ENCODE measurements around the gene COPRS.
A peak's percentile ranks its signal among the peaks of the same experiment; 100 is the strongest.

The COPRS gene

DNA sequence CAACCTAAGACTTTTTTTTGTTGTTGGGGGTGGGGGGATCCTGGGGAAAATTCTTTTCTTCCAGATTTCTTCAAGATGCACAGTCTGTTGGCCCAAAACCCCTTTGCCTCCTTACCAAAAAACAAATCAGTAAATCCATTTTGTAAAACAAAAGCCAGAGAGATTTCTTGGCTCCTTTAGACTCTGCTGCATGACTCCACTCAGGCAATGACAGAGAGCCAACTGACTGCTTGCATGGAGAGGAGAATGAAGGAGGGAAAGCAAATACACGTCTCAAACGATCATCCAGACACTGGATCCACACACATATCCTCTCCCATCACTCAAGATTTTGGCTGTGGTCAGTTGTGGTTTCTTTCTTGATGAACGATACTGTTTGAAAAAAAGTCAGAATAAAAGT lies 13.8 kb downstream of the COPRS start:
- H3K27ac ChIP-seq (replicated peaks; ENCODE audit: low read length): no peak overlapping the region
- no peak overlapping the region for H3K4me3 ChIP-seq (ENCODE audit: low read length in 2 of 2)
- H3K18ac ChIP-seq (ENCODE audit: low read length): no peak overlapping the region
- H3K23ac ChIP-seq (ENCODE audit: low read depth, low read length, poor library complexity): no peak overlapping the region
- H3K9ac ChIP-seq (ENCODE audit: low read depth, low read length, poor library complexity): no peak overlapping the region
- no peak overlapping the region for H2BK120ac ChIP-seq (ENCODE audit: low read depth, low read length)
- no peak overlapping the region for H2BK15ac ChIP-seq (ENCODE audit: low read length)
- no peaks in the 10 kb centered on the region for H3K36me3 ChIP-seq (replicated peaks in 1 of 2; ENCODE audit: control insufficient read depth in 2 of 2, insufficient read depth in 2 of 2, low read length in 2 of 2)
- H3K14ac ChIP-seq (ENCODE audit: low read length): no peak overlapping the region
- H3K4me2 ChIP-seq (ENCODE audit: insufficient read depth, low read length, poor library complexity, severe bottlenecking): no peak overlapping the region
- peaks cover 0 to 19% (median 11%) of the 10 kb centered on the region in 3 experiments for H3K27me3 ChIP-seq (ENCODE audit: control insufficient read depth in 3 of 3, insufficient read depth in 3 of 3, low read depth in 1 of 3, low read length in 3 of 3)
- no CpG with 5 or more reads among the region's 3 CpGs for WGBS, 2 donors (ENCODE audit: extremely low coverage in 2 of 2, insufficient read length in 2 of 2, insufficient replicate concordance in 1 of 2)
- H2BK12ac ChIP-seq (ENCODE audit: low read length): no peak overlapping the region
- H2AK5ac ChIP-seq (ENCODE audit: low read depth, low read length): no peak overlapping the region
- H4K8ac ChIP-seq (ENCODE audit: low read depth, low read length): no peak overlapping the region
- H2AFZ ChIP-seq (ENCODE audit: low read length): no peak overlapping the region
- no peak overlapping the region for H4K91ac ChIP-seq (ENCODE audit: low read depth, low read length, poor library complexity)
- H3K4me1 ChIP-seq (ENCODE audit: control insufficient read depth in 2 of 2, insufficient read depth in 1 of 2, low read depth in 1 of 2, low read length in 2 of 2): peaks cover 0 to 2% of the 10 kb centered on the region in 2 donors
- no peak for DNase-seq (ENCODE audit: low spot score)
- H3K9me3 ChIP-seq (replicated peaks in 1 of 2; ENCODE audit: control insufficient read depth in 2 of 2, insufficient read depth in 1 of 2, low read depth in 1 of 2, low read length in 2 of 2): no peaks in the 10 kb centered on the region
- H3K79me1 ChIP-seq (ENCODE audit: low read depth, low read length): peaks cover 2% of the 10 kb centered on the region
- H2BK5ac ChIP-seq (ENCODE audit: low read length): no peak overlapping the region
- H3K4ac ChIP-seq (ENCODE audit: low read length): no peak overlapping the region

DNA sequence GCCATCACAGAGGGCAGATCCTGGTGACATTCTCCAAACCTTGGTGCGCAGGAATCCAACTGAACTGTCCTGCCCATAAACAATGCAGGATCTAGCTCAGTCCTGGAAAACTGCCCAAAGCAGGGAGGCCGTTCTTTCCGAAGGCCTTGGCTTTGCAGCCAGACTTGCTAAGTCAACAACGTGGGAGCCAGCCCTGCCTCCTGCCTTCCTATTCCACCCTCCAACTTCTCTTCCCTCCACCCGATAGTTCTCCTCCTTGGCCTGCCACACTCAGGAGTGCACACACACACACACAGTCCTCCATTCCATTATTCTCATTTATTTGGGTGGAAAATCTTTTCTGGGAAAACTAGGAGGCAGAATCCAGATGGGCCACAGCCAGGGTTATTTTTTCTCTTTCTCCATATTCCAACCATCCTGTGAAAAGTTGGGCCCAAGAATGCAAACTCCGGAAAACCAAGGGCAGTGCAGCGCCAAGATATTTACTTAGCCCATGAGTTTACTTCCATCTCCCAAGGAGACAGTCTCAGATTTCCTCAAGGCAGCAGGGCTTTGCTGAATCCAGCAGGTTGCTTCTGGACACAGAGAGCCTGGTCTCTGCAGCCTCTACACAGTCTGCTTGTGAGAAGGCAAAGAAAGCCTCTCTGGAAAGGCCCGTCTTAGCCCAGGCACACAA lies 15.8 kb downstream of the COPRS start:
- Histone ChIP-seq H3K79me1 (ENCODE audit: low read depth, low read length) (peaks cover 2% of the 10 kb centered on the region), H3K4me3 (ENCODE audit: low read length in 2 of 2) (no peak overlapping the region), H4K8ac (ENCODE audit: low read depth, low read length) (no peak overlapping the region), H2BK120ac (ENCODE audit: low read depth, low read length) (no peak overlapping the region), H3K4me1 (ENCODE audit: control insufficient read depth in 2 of 2, insufficient read depth in 1 of 2, low read depth in 1 of 2, low read length in 2 of 2) (peaks cover 0 to 2% of the 10 kb centered on the region in 2 donors), H2AK5ac (ENCODE audit: low read depth, low read length) (no peak overlapping the region), H3K9ac (ENCODE audit: low read depth, low read length, poor library complexity) (peak overlapping the region; percentile 18), H3K18ac (ENCODE audit: low read length) (no peak overlapping the region), H3K36me3 (replicated peaks in 1 of 2; ENCODE audit: control insufficient read depth in 2 of 2, insufficient read depth in 2 of 2, low read length in 2 of 2) (no peaks in the 10 kb centered on the region), H3K4me2 (ENCODE audit: insufficient read depth, low read length, poor library complexity, severe bottlenecking) (no peak overlapping the region), H3K23ac (ENCODE audit: low read depth, low read length, poor library complexity) (no peak overlapping the region), H2BK15ac (ENCODE audit: low read length) (no peak overlapping the region), H3K9me3 (replicated peaks in 1 of 2; ENCODE audit: control insufficient read depth in 2 of 2, insufficient read depth in 1 of 2, low read depth in 1 of 2, low read length in 2 of 2) (no peaks in the 10 kb centered on the region), H2BK12ac (ENCODE audit: low read length) (no peak overlapping the region), H3K14ac (ENCODE audit: low read length) (no peak overlapping the region), H3K27me3 (ENCODE audit: control insufficient read depth in 3 of 3, insufficient read depth in 3 of 3, low read depth in 1 of 3, low read length in 3 of 3) (peaks cover 0 to 21% (median 11%) of the 10 kb centered on the region in 3 experiments), H2BK5ac (ENCODE audit: low read length) (no peak overlapping the region), H2AFZ (ENCODE audit: low read length) (peak overlapping the region; percentile 11), H3K27ac (replicated peaks; ENCODE audit: low read length) (no peak overlapping the region), H4K91ac (ENCODE audit: low read depth, low read length, poor library complexity) (no peak overlapping the region), H3K4ac (ENCODE audit: low read length) (no peak overlapping the region)
- no CpG with 5 or more reads among the region's 8 CpGs for WGBS, 2 donors (ENCODE audit: extremely low coverage in 2 of 2, insufficient read length in 2 of 2, insufficient replicate concordance in 1 of 2)
- DNase-seq (ENCODE audit: low spot score): no peak

DNA sequence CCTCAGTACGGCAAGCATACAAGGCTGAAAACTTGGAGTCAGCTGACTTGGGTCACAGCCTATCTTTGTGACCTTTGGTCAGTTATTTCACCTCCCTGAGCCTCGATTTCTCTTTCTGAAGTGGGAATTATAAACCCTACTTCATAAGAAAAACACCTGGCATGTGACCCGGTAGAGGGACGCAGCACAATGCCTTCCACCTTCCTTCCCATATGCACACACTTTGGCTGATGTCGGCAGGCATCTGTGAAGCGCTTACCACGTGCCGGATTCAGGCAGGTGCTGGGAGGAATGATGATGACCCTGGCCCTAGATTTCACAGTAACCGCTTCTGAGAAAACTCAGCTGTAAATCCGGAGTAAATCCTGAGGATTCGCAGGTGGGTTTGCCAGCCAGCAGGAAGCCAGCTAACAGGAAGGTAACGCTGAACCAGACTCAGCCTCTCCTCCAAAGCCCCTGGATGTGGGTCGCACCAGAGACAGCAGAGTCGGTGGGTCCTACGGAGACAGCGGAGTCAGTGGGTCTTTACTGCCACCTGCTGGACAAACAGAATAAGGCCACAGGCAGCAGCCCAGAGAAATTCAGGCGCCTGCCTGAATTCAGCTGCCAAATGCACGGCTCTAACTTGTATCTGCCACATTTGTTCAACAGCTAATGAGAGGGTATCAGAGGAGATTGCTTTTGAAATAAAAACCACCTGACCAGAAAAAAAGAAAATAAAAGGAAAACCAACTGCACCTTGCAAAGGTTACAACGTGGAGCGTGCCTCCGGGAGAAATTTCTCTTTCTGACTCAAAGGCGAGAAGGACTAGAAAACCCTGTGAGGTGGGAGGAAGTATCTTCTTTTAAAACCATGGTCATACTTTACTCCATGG lies 16.6 kb downstream of the COPRS start:
- H3K18ac ChIP-seq (ENCODE audit: low read length): peak overlapping the region; percentile 32
- H2BK15ac ChIP-seq (ENCODE audit: low read length): no peak overlapping the region
- H3K9ac ChIP-seq (ENCODE audit: low read depth, low read length, poor library complexity): peak overlapping the region; percentile 39
- no peak overlapping the region for H3K27ac ChIP-seq (replicated peaks; ENCODE audit: low read length)
- no peak overlapping the region for H2AK5ac ChIP-seq (ENCODE audit: low read depth, low read length)
- no peak overlapping the region for H2BK12ac ChIP-seq (ENCODE audit: low read length)
- no peak overlapping the region for H3K4me2 ChIP-seq (ENCODE audit: insufficient read depth, low read length, poor library complexity, severe bottlenecking)
- peak; percentile 83 for DNase-seq (ENCODE audit: low spot score)
- H2AFZ ChIP-seq (ENCODE audit: low read length): peak overlapping the region; percentile 47
- no peak overlapping the region for H3K14ac ChIP-seq (ENCODE audit: low read length)
- peaks cover 0 to 21% (median 11%) of the 10 kb centered on the region in 3 experiments for H3K27me3 ChIP-seq (ENCODE audit: control insufficient read depth in 3 of 3, insufficient read depth in 3 of 3, low read depth in 1 of 3, low read length in 3 of 3)
- no CpG with 5 or more reads among the region's 22 CpGs for WGBS, 2 donors (ENCODE audit: extremely low coverage in 2 of 2, insufficient read length in 2 of 2, insufficient replicate concordance in 1 of 2)
- no peaks in the 10 kb centered on the region for H3K9me3 ChIP-seq (replicated peaks in 1 of 2; ENCODE audit: control insufficient read depth in 2 of 2, insufficient read depth in 1 of 2, low read depth in 1 of 2, low read length in 2 of 2)
- no peak overlapping the region for H3K23ac ChIP-seq (ENCODE audit: low read depth, low read length, poor library complexity)
- H4K91ac ChIP-seq (ENCODE audit: low read depth, low read length, poor library complexity): no peak overlapping the region
- no peak overlapping the region for H2BK5ac ChIP-seq (ENCODE audit: low read length)
- H4K8ac ChIP-seq (ENCODE audit: low read depth, low read length): no peak overlapping the region
- H3K36me3 ChIP-seq (replicated peaks in 1 of 2; ENCODE audit: control insufficient read depth in 2 of 2, insufficient read depth in 2 of 2, low read length in 2 of 2): no peaks in the 10 kb centered on the region
- no peak overlapping the region for H2BK120ac ChIP-seq (ENCODE audit: low read depth, low read length)
- no peak overlapping the region for H3K4ac ChIP-seq (ENCODE audit: low read length)
- H3K4me3 ChIP-seq (ENCODE audit: low read length in 2 of 2): no peak overlapping the region
- peaks cover 2% of the 10 kb centered on the region for H3K79me1 ChIP-seq (ENCODE audit: low read depth, low read length)
- peaks cover 0 to 2% of the 10 kb centered on the region in 2 donors for H3K4me1 ChIP-seq (ENCODE audit: control insufficient read depth in 2 of 2, insufficient read depth in 1 of 2, low read depth in 1 of 2, low read length in 2 of 2)

DNA sequence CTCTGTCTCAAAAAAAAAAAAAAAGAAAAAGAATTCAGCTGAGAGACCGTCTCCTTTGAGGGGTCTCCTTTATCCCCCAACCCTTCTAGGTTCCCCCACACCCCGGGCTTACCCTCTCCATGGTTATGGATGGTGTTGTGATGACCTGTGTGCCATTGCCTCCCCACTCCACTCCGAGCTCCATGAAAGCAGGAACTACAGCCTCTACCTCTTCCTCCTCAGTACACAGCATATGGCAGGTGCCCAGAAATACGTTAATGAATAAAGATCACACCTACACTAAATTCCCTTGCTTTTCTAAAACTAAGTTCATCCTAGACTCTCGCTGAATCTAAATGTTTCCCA lies 17.2 kb downstream of the COPRS start:
- no CpG with 5 or more reads among the region's 5 CpGs for WGBS, 2 donors (ENCODE audit: extremely low coverage in 2 of 2, insufficient read length in 2 of 2, insufficient replicate concordance in 1 of 2)
- Histone ChIP-seq H2BK120ac (ENCODE audit: low read depth, low read length) (no peak overlapping the region), H3K18ac (ENCODE audit: low read length) (no peak overlapping the region), H2BK15ac (ENCODE audit: low read length) (no peak overlapping the region), H3K14ac (ENCODE audit: low read length) (no peak overlapping the region), H3K9me3 (replicated peaks in 1 of 2; ENCODE audit: control insufficient read depth in 2 of 2, insufficient read depth in 1 of 2, low read depth in 1 of 2, low read length in 2 of 2) (no peaks in the 10 kb centered on the region), H3K4ac (ENCODE audit: low read length) (no peak overlapping the region), H3K23ac (ENCODE audit: low read depth, low read length, poor library complexity) (no peak overlapping the region), H3K9ac (ENCODE audit: low read depth, low read length, poor library complexity) (no peak overlapping the region), H3K27me3 (ENCODE audit: control insufficient read depth in 3 of 3, insufficient read depth in 3 of 3, low read depth in 1 of 3, low read length in 3 of 3) (peaks cover 0 to 21% (median 11%) of the 10 kb centered on the region in 3 experiments), H3K4me3 (ENCODE audit: low read length in 2 of 2) (no peak overlapping the region), H4K91ac (ENCODE audit: low read depth, low read length, poor library complexity) (no peak overlapping the region), H3K4me2 (ENCODE audit: insufficient read depth, low read length, poor library complexity, severe bottlenecking) (no peak overlapping the region), H2AFZ (ENCODE audit: low read length) (no peak overlapping the region), H3K36me3 (replicated peaks in 1 of 2; ENCODE audit: control insufficient read depth in 2 of 2, insufficient read depth in 2 of 2, low read length in 2 of 2) (no peaks in the 10 kb centered on the region), H2BK12ac (ENCODE audit: low read length) (no peak overlapping the region), H2BK5ac (ENCODE audit: low read length) (no peak overlapping the region), H3K79me1 (ENCODE audit: low read depth, low read length) (peaks cover 2% of the 10 kb centered on the region), H3K4me1 (ENCODE audit: control insufficient read depth in 2 of 2, insufficient read depth in 1 of 2, low read depth in 1 of 2, low read length in 2 of 2) (peaks cover 0 to 2% of the 10 kb centered on the region in 2 donors), H4K8ac (ENCODE audit: low read depth, low read length) (no peak overlapping the region), H2AK5ac (ENCODE audit: low read depth, low read length) (no peak overlapping the region), H3K27ac (replicated peaks; ENCODE audit: low read length) (no peak overlapping the region)
- DNase-seq (ENCODE audit: low spot score): no peak

Measured in neuronal stem cell (in vitro differentiated cells).